ENCODE results near the gene PHF14. TPM values are rescaled to one million over a fixed set of nuclear protein-coding genes. Genes with fewer than 3 reads are reported as not detected.
"Not testable (repeated sequence)": the region's sequence is repeated elsewhere in the genome, so short reads cannot be mapped to it uniquely, and the experiment has no call there.

PHF14 gene
- total RNA-seq, 1 donor from 2014 or later, result 66.5 TPM

DNA sequence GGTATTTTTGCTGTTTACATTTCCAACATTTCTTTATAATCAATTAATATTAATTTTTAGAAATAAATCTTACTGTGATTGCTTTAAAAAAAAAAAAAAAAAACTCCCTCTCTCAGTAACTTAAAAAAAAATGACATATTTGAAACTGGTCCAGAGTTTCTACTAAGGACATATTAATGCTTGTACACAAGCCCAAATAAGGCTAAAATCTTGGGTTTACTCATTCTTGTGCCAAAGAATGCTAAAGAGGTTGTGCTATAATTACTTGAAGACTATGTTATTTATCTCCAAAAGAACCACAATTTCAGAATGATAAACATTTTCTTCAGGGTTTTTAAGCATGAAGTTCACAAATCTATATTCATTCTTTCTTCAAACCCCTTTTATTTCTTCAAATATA, 39.4 kb upstream of the PHF14 start:
- no peak for DNase-seq (ENCODE audit: extremely low spot score, unreplicated experiment)
- TF ChIP-seq, protein P1, sequence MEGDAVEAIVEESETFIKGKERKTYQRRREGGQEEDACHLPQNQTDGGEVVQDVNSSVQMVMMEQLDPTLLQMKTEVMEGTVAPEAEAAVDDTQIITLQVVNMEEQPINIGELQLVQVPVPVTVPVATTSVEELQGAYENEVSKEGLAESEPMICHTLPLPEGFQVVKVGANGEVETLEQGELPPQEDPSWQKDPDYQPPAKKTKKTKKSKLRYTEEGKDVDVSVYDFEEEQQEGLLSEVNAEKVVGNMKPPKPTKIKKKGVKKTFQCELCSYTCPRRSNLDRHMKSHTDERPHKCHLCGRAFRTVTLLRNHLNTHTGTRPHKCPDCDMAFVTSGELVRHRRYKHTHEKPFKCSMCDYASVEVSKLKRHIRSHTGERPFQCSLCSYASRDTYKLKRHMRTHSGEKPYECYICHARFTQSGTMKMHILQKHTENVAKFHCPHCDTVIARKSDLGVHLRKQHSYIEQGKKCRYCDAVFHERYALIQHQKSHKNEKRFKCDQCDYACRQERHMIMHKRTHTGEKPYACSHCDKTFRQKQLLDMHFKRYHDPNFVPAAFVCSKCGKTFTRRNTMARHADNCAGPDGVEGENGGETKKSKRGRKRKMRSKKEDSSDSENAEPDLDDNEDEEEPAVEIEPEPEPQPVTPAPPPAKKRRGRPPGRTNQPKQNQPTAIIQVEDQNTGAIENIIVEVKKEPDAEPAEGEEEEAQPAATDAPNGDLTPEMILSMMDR (conservative IDR thresholded peaks at IDR 0.05), result no peak
- Mint-ChIP-seq H3K27me3 (no peaks in the 10 kb centered on the region), H3K4me1 (ENCODE audit: unreplicated experiment) (peaks cover 17% of the 10 kb centered on the region), H3K27ac (peak overlapping the region; percentile 30), H3K4me3 (no peak overlapping the region), H3K36me3 (peaks cover 33% of the 10 kb centered on the region), H3K9me3 (no peaks in the 10 kb centered on the region)

DNA sequence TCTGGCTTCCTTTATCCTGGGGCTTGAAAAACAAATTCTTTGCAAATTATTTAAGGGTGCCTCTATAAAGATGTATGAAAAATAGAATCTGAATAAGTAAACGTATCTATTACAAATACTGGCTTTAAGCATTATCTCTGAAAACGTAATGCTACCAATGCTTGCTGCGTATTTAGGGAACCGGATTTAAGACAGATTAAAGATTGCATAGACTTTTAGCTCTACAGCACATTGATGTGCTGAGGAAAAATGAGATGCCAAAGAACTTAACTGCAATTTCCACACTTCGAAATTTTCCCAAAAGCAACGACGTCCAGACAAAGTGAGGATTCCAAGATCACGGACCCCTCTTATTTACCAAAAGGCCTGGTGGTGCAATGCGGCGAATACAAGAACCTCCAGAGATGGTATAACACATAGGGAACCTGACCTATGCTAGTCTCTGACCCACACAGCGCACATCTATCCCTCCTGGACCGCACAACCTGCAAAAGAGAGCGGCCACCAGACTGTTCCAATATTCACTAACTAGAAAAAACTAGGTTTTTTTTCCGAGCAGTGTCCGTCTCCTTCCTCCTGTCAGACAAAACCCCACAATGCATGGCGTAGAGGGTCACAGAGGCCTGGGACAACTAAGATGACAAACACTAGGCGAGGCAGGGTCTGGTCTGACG, 34.3 kb upstream of the PHF14 start:
- no peak overlapping the region for H3K4me3 Mint-ChIP-seq
- no peak for DNase-seq (ENCODE audit: extremely low spot score, unreplicated experiment)
- peaks cover 17% of the 10 kb centered on the region for H3K4me1 Mint-ChIP-seq (ENCODE audit: unreplicated experiment)
- H3K27ac Mint-ChIP-seq, result no peak overlapping the region
- no peaks in the 10 kb centered on the region for H3K27me3 Mint-ChIP-seq
- H3K36me3 Mint-ChIP-seq, result peaks cover 21% of the 10 kb centered on the region
- H3K9me3 Mint-ChIP-seq, result no peaks in the 10 kb centered on the region
- TF ChIP-seq, protein P1 (conservative IDR thresholded peaks at IDR 0.05), result no peak

DNA sequence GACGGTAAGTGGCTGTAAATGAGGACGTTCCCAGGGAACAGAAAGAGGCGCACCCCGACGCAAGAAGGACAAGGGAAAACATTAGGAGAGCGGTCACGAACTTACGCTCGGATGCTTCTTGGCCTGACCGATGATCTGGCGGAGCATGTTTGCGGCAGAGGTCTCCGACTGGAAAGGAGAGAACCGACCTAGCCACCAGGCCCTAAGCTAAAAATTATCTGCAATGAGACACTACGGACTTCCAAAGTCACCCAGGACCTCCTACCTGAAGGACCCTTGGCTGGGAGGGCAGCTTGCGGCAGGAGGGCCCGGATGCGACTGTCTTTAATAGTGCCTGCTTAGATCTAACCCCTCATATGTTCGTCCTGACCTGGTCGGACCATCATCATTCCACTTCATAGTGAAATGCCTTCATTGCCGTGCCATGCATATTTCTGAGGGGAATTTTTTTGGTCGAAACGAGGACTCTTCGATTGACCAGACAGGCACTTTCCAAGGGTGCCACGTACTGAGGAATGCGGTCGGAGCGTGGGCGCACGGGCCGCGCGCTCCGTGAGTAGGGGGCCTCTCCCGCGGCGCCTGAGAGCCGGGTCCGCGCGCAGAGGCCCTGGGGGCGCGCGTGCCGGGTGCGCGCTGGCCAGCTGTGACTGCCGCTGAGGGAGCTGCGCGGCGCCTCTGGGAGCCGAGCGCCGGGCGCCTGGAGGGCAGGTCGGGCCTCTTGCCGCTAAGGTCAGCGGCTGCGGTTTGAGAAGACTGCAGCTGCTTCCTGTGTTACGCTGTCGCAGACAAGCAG, 33.6 kb upstream of the PHF14 start:
- no peak overlapping the region for H3K4me3 Mint-ChIP-seq
- H3K27me3 Mint-ChIP-seq, result no peaks in the 10 kb centered on the region
- H3K27ac Mint-ChIP-seq, result no peak overlapping the region
- peaks cover 20% of the 10 kb centered on the region for H3K36me3 Mint-ChIP-seq
- TF ChIP-seq, protein P1 (conservative IDR thresholded peaks at IDR 0.05), result no peak
- peak; percentile 91 for DNase-seq (ENCODE audit: extremely low spot score, unreplicated experiment)
- H3K9me3 Mint-ChIP-seq, result no peaks in the 10 kb centered on the region
- peaks cover 17% of the 10 kb centered on the region for H3K4me1 Mint-ChIP-seq (ENCODE audit: unreplicated experiment)

DNA sequence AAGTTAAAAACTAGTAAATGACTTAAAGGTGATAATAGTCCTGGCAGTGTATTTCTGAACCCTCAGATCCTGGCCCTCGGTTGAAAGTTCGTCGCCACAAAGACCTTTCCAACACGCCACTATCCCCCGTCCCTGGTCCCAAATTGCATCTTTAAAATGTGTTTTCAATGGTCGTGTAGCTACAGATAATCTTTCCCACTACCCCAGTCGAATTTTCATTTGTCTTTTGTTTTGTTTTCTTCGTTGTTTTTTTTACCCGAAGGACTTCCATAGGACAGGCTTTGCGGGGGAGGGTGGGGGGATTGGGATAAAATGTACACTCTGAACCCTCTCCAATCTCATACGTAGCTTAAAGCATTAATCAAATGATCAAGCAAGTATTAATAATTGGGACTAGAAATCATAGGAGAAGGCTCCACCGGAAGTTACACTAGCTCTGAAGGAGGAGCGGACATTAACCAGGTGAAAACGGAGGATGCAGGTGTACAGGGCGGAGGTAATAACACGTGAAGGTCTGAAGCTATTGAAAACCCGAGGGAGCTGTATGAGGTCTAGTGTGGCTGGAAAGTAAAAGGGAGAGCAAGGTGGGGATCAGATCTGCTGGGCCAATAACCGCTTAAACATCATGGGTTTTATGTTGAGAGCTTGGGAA, 32.8 kb upstream of the PHF14 start:
- H3K36me3 Mint-ChIP-seq, result peaks cover 15% of the 10 kb centered on the region
- H3K27ac Mint-ChIP-seq, result no peak overlapping the region
- H3K27me3 Mint-ChIP-seq, result no peaks in the 10 kb centered on the region
- no peaks in the 10 kb centered on the region for H3K9me3 Mint-ChIP-seq
- TF ChIP-seq, protein P1 (conservative IDR thresholded peaks at IDR 0.05), result no peak
- no peak for DNase-seq (ENCODE audit: extremely low spot score, unreplicated experiment)
- H3K4me1 Mint-ChIP-seq (ENCODE audit: unreplicated experiment), result peaks cover 17% of the 10 kb centered on the region
- no peak overlapping the region for H3K4me3 Mint-ChIP-seq

DNA sequence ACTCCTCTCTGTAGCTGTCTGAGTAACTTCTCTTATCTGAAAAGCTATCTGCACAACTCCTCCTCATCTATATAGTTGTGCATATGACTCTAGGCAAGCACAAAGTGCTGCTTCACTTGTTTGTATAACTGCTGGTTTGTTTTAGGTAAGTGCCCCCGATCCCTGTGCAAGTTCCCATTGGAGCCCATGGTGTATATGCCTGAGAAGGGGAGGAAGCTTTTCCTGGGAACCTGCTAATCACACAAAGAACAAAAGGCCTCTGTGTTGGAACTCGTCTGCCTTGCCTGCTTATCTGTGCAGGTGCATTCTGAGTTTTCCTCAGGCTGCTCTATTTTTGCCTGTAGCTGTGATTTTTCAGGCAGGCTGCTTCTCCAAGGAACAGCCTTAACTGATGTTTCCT, 23.2 kb upstream of the PHF14 start:
- H3K27me3 Mint-ChIP-seq, result no peaks in the 10 kb centered on the region
- no peak overlapping the region for H3K4me3 Mint-ChIP-seq
- H3K9me3 Mint-ChIP-seq, result peaks cover 5% of the 10 kb centered on the region
- TF ChIP-seq, protein P1 (conservative IDR thresholded peaks at IDR 0.05), result no peak
- H3K4me1 Mint-ChIP-seq (ENCODE audit: unreplicated experiment), result no peaks in the 10 kb centered on the region
- DNase-seq (ENCODE audit: extremely low spot score, unreplicated experiment), result no peak
- H3K27ac Mint-ChIP-seq, result no peak overlapping the region
- no peaks in the 10 kb centered on the region for H3K36me3 Mint-ChIP-seq

DNA sequence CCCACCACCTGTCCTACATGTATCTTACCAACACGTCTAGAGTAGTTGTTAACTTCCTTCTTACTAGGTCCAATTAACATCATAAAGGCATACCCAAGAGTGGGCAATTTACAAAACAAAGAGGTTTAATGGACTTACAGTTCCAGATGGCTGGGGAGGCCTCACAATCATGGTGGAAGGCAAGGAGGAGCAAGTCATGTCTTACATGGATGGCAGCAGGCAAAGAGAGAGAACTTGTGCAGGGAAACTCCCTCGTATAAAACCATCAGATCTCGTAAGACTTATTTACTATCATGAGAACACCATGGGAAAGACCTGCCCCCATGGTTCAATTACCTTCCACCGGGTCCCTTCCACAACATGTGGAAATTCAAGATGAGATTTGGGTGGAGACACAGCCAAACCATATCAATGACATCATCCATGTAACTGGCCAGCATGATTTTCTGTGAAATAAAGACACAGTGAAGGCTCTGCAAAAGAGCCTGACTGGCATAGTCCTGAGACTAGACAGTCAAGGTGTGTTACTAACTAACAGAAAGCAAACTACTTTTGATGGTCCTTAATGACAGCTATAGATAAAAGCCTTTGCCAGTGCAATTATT, 22.6 kb upstream of the PHF14 start:
- not testable (repeated sequence) for H3K4me3 Mint-ChIP-seq

More for the DNA sequence above, 22.6 kb upstream of the PHF14 start:
- not testable (repeated sequence) for H3K27ac Mint-ChIP-seq; H3K9me3 Mint-ChIP-seq; H3K4me1 Mint-ChIP-seq (ENCODE audit: unreplicated experiment); DNase-seq (ENCODE audit: extremely low spot score, unreplicated experiment); H3K36me3 Mint-ChIP-seq; H3K27me3 Mint-ChIP-seq
